C4-2B (cell line): ENCODE results near the gene ANKRD6.

ENCODE experiments used
- ZFX ChIP-seq: fragments of 450-650 bp; IDR thresholded peaks from 2 replicates; pipeline ENCODE4 v1.6.1; 2017
- TF ChIP-seq, protein P1 (sequence below): fragments of 450-650 bp; conservative IDR thresholded peaks from 2 replicates; pipeline ENCODE4 v1.5.1; 2017; ENCODE audit warnings: mild to moderate bottlenecking

- TF ChIP-seq, protein P1, sequence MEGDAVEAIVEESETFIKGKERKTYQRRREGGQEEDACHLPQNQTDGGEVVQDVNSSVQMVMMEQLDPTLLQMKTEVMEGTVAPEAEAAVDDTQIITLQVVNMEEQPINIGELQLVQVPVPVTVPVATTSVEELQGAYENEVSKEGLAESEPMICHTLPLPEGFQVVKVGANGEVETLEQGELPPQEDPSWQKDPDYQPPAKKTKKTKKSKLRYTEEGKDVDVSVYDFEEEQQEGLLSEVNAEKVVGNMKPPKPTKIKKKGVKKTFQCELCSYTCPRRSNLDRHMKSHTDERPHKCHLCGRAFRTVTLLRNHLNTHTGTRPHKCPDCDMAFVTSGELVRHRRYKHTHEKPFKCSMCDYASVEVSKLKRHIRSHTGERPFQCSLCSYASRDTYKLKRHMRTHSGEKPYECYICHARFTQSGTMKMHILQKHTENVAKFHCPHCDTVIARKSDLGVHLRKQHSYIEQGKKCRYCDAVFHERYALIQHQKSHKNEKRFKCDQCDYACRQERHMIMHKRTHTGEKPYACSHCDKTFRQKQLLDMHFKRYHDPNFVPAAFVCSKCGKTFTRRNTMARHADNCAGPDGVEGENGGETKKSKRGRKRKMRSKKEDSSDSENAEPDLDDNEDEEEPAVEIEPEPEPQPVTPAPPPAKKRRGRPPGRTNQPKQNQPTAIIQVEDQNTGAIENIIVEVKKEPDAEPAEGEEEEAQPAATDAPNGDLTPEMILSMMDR, result no peak
- no peak for TF ChIP-seq ZFX
Observed at GRCh38 chr6:89415185-89415584, 17.8 kb upstream of the ANKRD6 start.
